ENCODE measurements around the gene ACBD4. TPM values are rescaled to one million over a fixed set of nuclear protein-coding genes. Genes with fewer than 3 reads are reported as not detected.

The ACBD4 gene
- total RNA-seq, 2 experiments from 2014 or later, result 12.3 to 12.7 TPM

- no peak for DNase-seq
- H3K36me3 Mint-ChIP-seq (ENCODE audit: low read depth), result peaks cover 17% of the 10 kb centered on the region
Measured at GRCh38 chr17:45146592-45146889, 11.1 kb downstream of the ACBD4 start.

GRCh38 chr17:45146890-45147580, 11.5 kb downstream of the ACBD4 start:
- no peaks in the 10 kb centered on the region for H3K27me3 Mint-ChIP-seq (ENCODE audit: low read depth)
- peak; percentile 79 for DNase-seq
- peaks cover 46% of the 10 kb centered on the region for H3K4me1 Mint-ChIP-seq (ENCODE audit: low read depth)
- intact Hi-C loops (cut with micrococcal nuclease), result no loop called here
- H3K9me3 Mint-ChIP-seq, result no peaks in the 10 kb centered on the region
- H3K27ac Mint-ChIP-seq, result peak overlapping the region; percentile 100
- CTCF ChIA-PET, result interaction anchor here (3.7 to 16.6 kb wide), 3 partner anchors 11 to 51 kb away, joined by 25 to 252 read pairs (median 82); partner anchors contain the start of genes ACBD4 and PLCD3
- H3K4me3 Mint-ChIP-seq, result peak overlapping the region; percentile 97
- H3K36me3 Mint-ChIP-seq (ENCODE audit: low read depth), result peaks cover 17% of the 10 kb centered on the region

More at GRCh38 chr17:45146592-45146889, 11.1 kb downstream of the ACBD4 start:
- Mint-ChIP-seq H3K27me3 (ENCODE audit: low read depth) (no peaks in the 10 kb centered on the region), H3K27ac (peak overlapping the region; percentile 100), H3K9me3 (no peaks in the 10 kb centered on the region), H3K4me1 (ENCODE audit: low read depth) (peaks cover 44% of the 10 kb centered on the region), H3K4me3 (peak overlapping the region; percentile 97)
- CTCF ChIA-PET, result interaction anchor here (3.7 kb wide), 1 partner anchor 11 kb away, joined by 25 read pairs; the partner anchor contains the start of gene ACBD4
- intact Hi-C loops (cut with micrococcal nuclease), result no loop called here

GRCh38 chr17:45147581-45148182, 12.2 kb downstream of the ACBD4 start:
- H3K4me3 Mint-ChIP-seq, result peak overlapping the region; percentile 97
- CTCF ChIA-PET, result interaction anchor here (0.7 to 16.6 kb wide), 7 partner anchors 12 to 167 kb away, joined by 3 to 252 read pairs (median 25); partner anchors contain the start of genes ACBD4, DCAKD, HEXIM2 and PLCD3
- intact Hi-C loops (cut with micrococcal nuclease), result loop anchor here (1.0 kb wide), 7 partner anchors 12 to 165 kb away; partner anchors contain the start of genes ACBD4, HEXIM2 and NMT1
- H3K27me3 Mint-ChIP-seq (ENCODE audit: low read depth), result no peaks in the 10 kb centered on the region
- peaks cover 46% of the 10 kb centered on the region for H3K4me1 Mint-ChIP-seq (ENCODE audit: low read depth)
- DNase-seq, result peak; percentile 83
- H3K36me3 Mint-ChIP-seq (ENCODE audit: low read depth), result peaks cover 17% of the 10 kb centered on the region
- peak overlapping the region; percentile 100 for H3K27ac Mint-ChIP-seq
- no peaks in the 10 kb centered on the region for H3K9me3 Mint-ChIP-seq

DNA sequence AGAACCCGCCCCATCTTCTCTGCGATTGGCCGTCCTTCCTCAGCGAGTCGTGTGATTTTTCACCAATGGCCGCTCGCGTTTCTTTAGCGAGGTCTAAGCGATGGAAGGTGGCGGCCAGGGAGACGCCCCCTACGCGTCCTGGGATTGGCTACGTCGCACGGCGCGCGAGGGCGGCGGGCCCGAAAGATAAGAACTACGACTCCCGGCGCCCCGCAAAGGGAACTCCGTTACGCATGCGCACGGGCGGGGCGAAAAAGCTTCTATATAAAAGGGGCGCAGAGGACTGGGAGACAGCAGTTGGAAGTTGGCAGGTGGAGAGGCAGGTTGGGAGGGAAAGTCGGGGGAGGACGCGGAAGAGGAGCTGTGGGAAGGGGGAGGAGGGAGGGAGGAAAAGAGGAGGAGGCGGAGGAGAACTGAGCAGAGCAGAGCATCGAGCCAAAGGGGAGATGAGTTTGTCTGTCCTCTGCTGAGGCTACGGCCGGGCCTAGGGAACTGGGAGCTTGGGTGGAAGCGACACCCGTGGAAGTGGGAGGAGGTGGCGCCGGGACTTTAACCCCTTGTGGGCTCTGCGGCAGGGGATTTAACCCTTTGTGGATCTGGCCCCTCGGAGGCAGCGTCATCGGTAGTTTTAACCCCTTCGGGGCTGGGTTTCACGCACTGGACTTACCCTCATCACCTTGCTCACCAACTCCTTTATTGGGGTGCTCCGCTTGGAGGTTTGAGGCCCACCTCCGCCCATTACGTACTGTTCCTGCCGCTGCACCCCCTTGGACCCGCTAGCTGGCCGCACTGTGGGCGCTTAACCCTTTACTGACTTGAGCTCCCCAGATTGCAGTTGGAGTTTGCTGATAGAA, 12.9 kb downstream of the ACBD4 start, which contains the start of gene HEXIM1:
TSS of gene HEXIM1 (plus strand) at position 293 of the 854 bp plus-strand sequence. CDS start 716 bp downstream, outside the sequence.
- H3K27ac Mint-ChIP-seq, result peak within 1 kb of the TSS; percentile 100
- H3K4me3 Mint-ChIP-seq, result peak within 1 kb of the TSS; percentile 97
- CTCF ChIA-PET, result interaction anchor here (0.7 to 16.6 kb wide), 16 partner anchors 12 to 237 kb away, joined by 3 to 252 read pairs (median 5); partner anchors contain the start of genes ACBD4, DCAKD, HEXIM2 and PLCD3
- no peaks in the 10 kb centered on the region for H3K27me3 Mint-ChIP-seq (ENCODE audit: low read depth)
- H3K4me1 Mint-ChIP-seq (ENCODE audit: low read depth), result peaks cover 42% of the 10 kb centered on the region
- peak; percentile 99 for DNase-seq
- intact Hi-C loops (cut with micrococcal nuclease), result loop anchor here (1.0 kb wide), 7 partner anchors 13 to 164 kb away; partner anchors contain the start of genes ACBD4, HEXIM2 and NMT1
- peaks cover 17% of the 10 kb centered on the region for H3K36me3 Mint-ChIP-seq (ENCODE audit: low read depth)
- no peaks in the 10 kb centered on the region for H3K9me3 Mint-ChIP-seq

DNA sequence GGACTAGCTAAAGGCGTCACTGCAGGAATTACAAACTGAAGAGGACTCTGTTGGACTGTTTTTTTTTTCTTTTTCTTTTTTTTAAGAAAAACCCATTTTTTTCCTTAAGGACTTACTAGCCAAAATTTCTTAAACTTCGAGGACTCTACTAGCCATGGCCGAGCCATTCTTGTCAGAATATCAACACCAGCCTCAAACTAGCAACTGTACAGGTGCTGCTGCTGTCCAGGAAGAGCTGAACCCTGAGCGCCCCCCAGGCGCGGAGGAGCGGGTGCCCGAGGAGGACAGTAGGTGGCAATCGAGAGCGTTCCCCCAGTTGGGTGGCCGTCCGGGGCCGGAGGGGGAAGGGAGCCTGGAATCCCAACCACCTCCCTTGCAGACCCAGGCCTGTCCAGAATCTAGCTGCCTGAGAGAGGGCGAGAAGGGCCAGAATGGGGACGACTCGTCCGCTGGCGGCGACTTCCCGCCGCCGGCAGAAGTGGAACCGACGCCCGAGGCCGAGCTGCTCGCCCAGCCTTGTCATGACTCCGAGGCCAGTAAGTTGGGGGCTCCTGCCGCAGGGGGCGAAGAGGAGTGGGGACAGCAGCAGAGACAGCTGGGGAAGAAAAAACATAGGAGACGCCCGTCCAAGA, 13.7 kb downstream of the ACBD4 start:
- CTCF ChIA-PET, result interaction anchor here (0.7 to 16.6 kb wide), 19 partner anchors 12 to 236 kb away, joined by 3 to 252 read pairs (median 5); partner anchors contain the start of genes ACBD4, DCAKD, HEXIM2 and PLCD3

GRCh38 chr17:45149669-45150664, 14.5 kb downstream of the ACBD4 start:
- H3K4me3 Mint-ChIP-seq, result peak overlapping the region; percentile 97
- peak; percentile 66 for DNase-seq
- CTCF ChIA-PET, result interaction anchor here (0.6 to 16.6 kb wide), 20 partner anchors 11 to 165 kb away, joined by 3 to 252 read pairs (median 5); partner anchors contain the start of genes ACBD4, HEXIM2 and PLCD3

More for the DNA sequence above, 13.7 kb downstream of the ACBD4 start:
- H3K27ac Mint-ChIP-seq, result peak overlapping the region; percentile 100
- no peaks in the 10 kb centered on the region for H3K9me3 Mint-ChIP-seq
- H3K4me3 Mint-ChIP-seq, result peak overlapping the region; percentile 97
- H3K4me1 Mint-ChIP-seq (ENCODE audit: low read depth), result peaks cover 36% of the 10 kb centered on the region
- peaks cover 17% of the 10 kb centered on the region for H3K36me3 Mint-ChIP-seq (ENCODE audit: low read depth)
- intact Hi-C loops (cut with micrococcal nuclease), result no loop called here
- no peaks in the 10 kb centered on the region for H3K27me3 Mint-ChIP-seq (ENCODE audit: low read depth)
- DNase-seq, result peak; percentile 84

GRCh38 chr17:45150911-45151809, 15.7 kb downstream of the ACBD4 start:
- intact Hi-C loops (cut with micrococcal nuclease), result no loop called here
- peaks cover 17% of the 10 kb centered on the region for H3K36me3 Mint-ChIP-seq (ENCODE audit: low read depth)

More at GRCh38 chr17:45149669-45150664, 14.5 kb downstream of the ACBD4 start:
- Mint-ChIP-seq H3K27me3 (ENCODE audit: low read depth) (no peaks in the 10 kb centered on the region), H3K4me1 (ENCODE audit: low read depth) (peaks cover 33% of the 10 kb centered on the region), H3K9me3 (no peaks in the 10 kb centered on the region), H3K36me3 (ENCODE audit: low read depth) (peaks cover 17% of the 10 kb centered on the region), H3K27ac (peak overlapping the region; percentile 100)
- intact Hi-C loops (cut with micrococcal nuclease), result no loop called here

GRCh38 chr17:45155029-45155428, 19.5 kb downstream of the ACBD4 start:
- CTCF ChIA-PET, result interaction anchor here (0.6 to 16.6 kb wide), 4 partner anchors 18 to 66 kb away, joined by 3 to 252 read pairs (median 16); partner anchors contain the start of genes ACBD4 and PLCD3
- H3K4me1 Mint-ChIP-seq (ENCODE audit: low read depth), result peaks cover 48% of the 10 kb centered on the region
- H3K27me3 Mint-ChIP-seq (ENCODE audit: low read depth), result no peaks in the 10 kb centered on the region
- H3K9me3 Mint-ChIP-seq, result no peaks in the 10 kb centered on the region
- H3K27ac Mint-ChIP-seq, result peak overlapping the region; percentile 54
- no peak overlapping the region for H3K4me3 Mint-ChIP-seq
- intact Hi-C loops (cut with micrococcal nuclease), result no loop called here
- no peak for DNase-seq
- H3K36me3 Mint-ChIP-seq (ENCODE audit: low read depth), result peaks cover 21% of the 10 kb centered on the region

More at GRCh38 chr17:45150911-45151809, 15.7 kb downstream of the ACBD4 start:
- no peak for DNase-seq
- Mint-ChIP-seq H3K27me3 (ENCODE audit: low read depth) (no peaks in the 10 kb centered on the region), H3K9me3 (no peaks in the 10 kb centered on the region), H3K4me1 (ENCODE audit: low read depth) (peaks cover 33% of the 10 kb centered on the region), H3K27ac (peak overlapping the region; percentile 68), H3K4me3 (peak overlapping the region; percentile 50)
- CTCF ChIA-PET, result interaction anchor here (0.7 to 16.6 kb wide), 11 partner anchors 10 to 160 kb away, joined by 3 to 252 read pairs (median 23); partner anchors contain the start of genes ACBD4, HEXIM2 and PLCD3

DNA sequence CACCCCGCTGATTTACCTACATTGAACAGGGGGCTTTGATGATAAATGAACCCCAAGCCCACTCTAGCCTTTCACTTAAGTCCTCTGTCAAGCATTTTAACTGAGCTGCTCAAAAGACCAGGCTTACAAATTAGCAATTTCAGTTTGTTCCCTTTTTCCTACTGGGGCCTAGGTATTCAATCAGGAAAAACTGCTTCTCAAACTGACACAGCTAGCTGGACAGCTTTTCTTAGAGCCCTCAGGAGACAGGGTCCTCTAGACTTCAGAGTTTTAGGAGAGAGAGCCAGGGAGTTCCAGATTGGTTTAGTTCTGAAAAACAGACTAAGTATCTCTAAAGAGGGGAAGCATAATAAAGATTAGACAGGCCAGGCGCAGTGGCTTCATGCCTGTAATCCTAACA, 20.0 kb downstream of the ACBD4 start:
- H3K4me3 Mint-ChIP-seq, result no peak overlapping the region
- no peaks in the 10 kb centered on the region for H3K27me3 Mint-ChIP-seq (ENCODE audit: low read depth)
- H3K27ac Mint-ChIP-seq, result peak overlapping the region; percentile 54
- no peaks in the 10 kb centered on the region for H3K9me3 Mint-ChIP-seq
- H3K36me3 Mint-ChIP-seq (ENCODE audit: low read depth), result peaks cover 20% of the 10 kb centered on the region
- H3K4me1 Mint-ChIP-seq (ENCODE audit: low read depth), result peaks cover 47% of the 10 kb centered on the region
- CTCF ChIA-PET, result interaction anchor here (0.6 to 16.6 kb wide), 5 partner anchors 18 to 74 kb away, joined by 3 to 252 read pairs (median 10); partner anchors contain the start of genes ACBD4 and PLCD3
- intact Hi-C loops (cut with micrococcal nuclease), result no loop called here
- no peak for DNase-seq

Data from activated naive CD4-positive, alpha-beta T cell treated with anti-CD3 and anti-CD28 coated beads for 36 hours (primary cell).